Iris pigment epithelial cell (primary cell): Measurements from ENCODE around the gene STEAP1.

ENCODE experiments used
- DNase-seq: peaks from one replicate; pipeline ENCODE4 v3.0.0-alpha.2; 2011; ENCODE audit warnings: low read depth

STEAP1 gene

DNA sequence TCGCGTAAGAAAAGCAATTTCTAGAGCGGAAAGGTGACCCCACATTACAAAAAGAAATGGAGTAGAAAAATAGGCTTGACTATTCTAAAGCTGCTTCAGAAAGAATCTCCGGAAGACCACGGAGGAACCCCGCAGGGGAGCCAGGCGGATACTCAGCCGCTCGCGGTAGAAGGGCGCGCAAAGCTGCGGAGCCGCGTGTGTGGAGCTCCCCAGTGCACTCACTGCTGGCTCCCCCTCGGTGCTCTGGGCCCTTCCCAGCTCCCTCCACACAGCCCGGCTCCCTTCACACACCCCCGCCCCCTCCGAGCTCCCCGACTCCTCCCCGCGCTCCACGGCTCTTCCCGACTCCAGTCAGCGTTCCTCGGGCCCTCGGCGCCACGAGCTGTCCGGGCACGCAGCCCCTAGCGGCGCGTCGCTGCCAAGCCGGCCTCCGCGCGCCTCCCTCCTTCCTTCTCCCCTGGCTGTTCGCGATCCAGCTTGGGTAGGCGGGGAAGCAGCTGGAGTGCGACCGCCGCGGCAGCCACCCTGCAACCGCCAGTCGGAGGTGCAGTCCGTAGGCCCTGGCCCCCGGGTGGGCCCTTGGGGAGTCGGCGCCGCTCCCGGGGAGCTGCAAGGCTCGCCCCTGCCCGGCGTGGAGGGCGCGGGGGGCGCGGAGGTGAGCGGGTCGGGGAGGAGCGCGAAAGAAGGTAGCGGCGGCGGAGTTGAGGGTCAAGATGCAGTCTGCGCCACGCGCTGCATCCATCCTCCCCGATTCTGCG is 57.3 kb downstream of the STEAP1 start, which contains the start of gene STEAP2:
TSS of gene STEAP2 (plus strand) at position 350 of the 758 bp plus-strand sequence. CDS start 13,343 bp downstream, outside the sequence.
- DNase-seq = peak; percentile 88

DNA sequence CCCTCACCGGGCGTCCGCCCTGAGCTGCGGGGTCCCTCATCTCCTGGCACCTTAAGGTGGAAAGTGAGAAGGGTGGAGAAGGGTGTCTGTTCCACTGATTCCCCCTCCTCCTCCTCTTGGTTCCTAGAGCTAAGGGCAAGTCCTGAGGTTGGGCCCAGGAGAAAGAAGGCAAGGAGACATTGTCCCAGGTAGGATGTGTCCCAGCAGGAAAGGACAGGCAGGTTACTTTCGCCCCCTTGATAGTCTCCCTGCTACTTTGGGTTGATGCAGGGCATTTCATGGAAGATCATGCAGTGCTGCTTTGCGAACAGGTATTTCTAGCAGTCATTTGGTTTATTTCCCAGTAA is 57.9 kb downstream of the STEAP1 start:
- DNase-seq = no peak

DNA sequence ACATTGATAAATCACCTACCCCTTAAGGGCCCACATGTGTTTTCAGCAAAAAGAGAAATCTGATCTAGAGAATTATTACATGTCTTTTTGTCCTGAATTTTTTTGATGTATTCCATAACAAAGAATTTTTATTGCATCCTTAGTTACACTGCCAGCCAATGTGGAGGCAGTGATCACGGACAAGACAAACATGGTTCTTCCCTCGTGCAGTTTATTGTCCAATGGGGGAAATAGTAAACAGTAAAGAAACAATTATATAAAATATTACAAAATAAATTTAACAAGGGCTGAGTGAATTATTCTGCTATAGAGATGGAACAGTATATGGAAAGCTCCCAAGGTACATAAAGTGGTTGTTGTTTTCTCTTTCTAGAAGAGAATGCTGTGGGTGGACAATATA is 59.3 kb downstream of the STEAP1 start:
- DNase-seq = no peak
